ENCODE results near the gene STXBP1. TPM values are rescaled to one million over a fixed set of nuclear protein-coding genes. Genes with fewer than 3 reads are reported as not detected.

The STXBP1 gene
- total and polyA plus RNA-seq, 2 of the 4 experiments (the other 2 are of a cell fraction): 15.8 to 22.6 TPM

GRCh38 chr9:127595611-127596010, 16.5 kb upstream of the STXBP1 start:
- Histone ChIP-seq H3K4me1 (ENCODE audit: control insufficient read depth, insufficient read depth, low read length) (0 out of 2 replicates have a peak, but pooled peaks cover 2% of the 10 kb centered on the region), H3K4ac (ENCODE audit: low read depth, low read length) (no peak overlapping the region), H3K9ac (ENCODE audit: low read depth, low read length) (no peak overlapping the region), H3K4me2 (ENCODE audit: low read depth, low read length) (no peak overlapping the region), H2BK120ac (ENCODE audit: low read depth, low read length) (no peak overlapping the region), H2AFZ (replicated peaks; ENCODE audit: low read length, poor library complexity) (no peak overlapping the region), H4K91ac (ENCODE audit: insufficient read depth, low read depth, low read length) (no peak overlapping the region), H2BK20ac (ENCODE audit: low read depth, low read length) (no peak overlapping the region), H3K9me3 (ENCODE audit: control insufficient read depth, insufficient read depth, low read length) (no peaks in the 10 kb centered on the region), H3K27me3 (ENCODE audit: control insufficient read depth, insufficient read depth, low read length) (no peaks in the 10 kb centered on the region), H3K4me3 (ENCODE audit: insufficient read depth, low read depth, low read length) (no peak overlapping the region), H4K5ac (ENCODE audit: low read depth, low read length) (no peak overlapping the region), H3K79me1 (ENCODE audit: low read depth in 1 of 2, low read length in 2 of 2) (no peaks in the 10 kb centered on the region; a peak in 1 of 4 replicates), H3K27ac (ENCODE audit: insufficient read depth, low read length) (no peak overlapping the region), H3K23ac (ENCODE audit: low read depth, low read length) (no peak overlapping the region), H3K9me1 (ENCODE audit: insufficient read depth, low read length) (no peaks in the 10 kb centered on the region), H2AK5ac (ENCODE audit: low read depth, low read length) (no peak overlapping the region; the same call in 1 of the 2 replicates), H3K56ac (ENCODE audit: extremely low read depth, insufficient read depth, low read length) (no peak overlapping the region), H4K8ac (ENCODE audit: low read depth in 2 of 2, low read length in 2 of 2) (no peak overlapping the region), H2AK9ac (replicated peaks; ENCODE audit: low read depth, low read length, poor library complexity) (no peak overlapping the region), H3K14ac (replicated peaks; ENCODE audit: low read depth, low read length) (no peak overlapping the region), H2BK15ac (ENCODE audit: low read depth, low read length) (no peak overlapping the region), H2BK5ac (ENCODE audit: low read depth, low read length, poor library complexity, severe bottlenecking) (no peak overlapping the region), H4K20me1 (ENCODE audit: insufficient read depth, low read length) (no peaks in the 10 kb centered on the region), H3K36me3 (ENCODE audit: control insufficient read depth, insufficient read depth, low read length) (0 out of 2 replicates have a peak, but pooled peaks cover 1% of the 10 kb centered on the region), H3K18ac (ENCODE audit: low read depth, low read length) (no peak overlapping the region)
- DNase-seq (no peak), ATAC-seq (ENCODE audit: low read depth) (no peak)
- TF ChIP-seq POLR2A (IDR thresholded peaks at IDR 0.05; ENCODE audit: low read depth, low read length) (no peak), RAD21 (IDR thresholded peaks at IDR 0.05; ENCODE audit: low read length) (no peak), SMC3 (IDR thresholded peaks at IDR 0.05; ENCODE audit: low read depth, low read length) (no peak), USF2 (IDR thresholded peaks at IDR 0.05; ENCODE audit: low read depth, low read length) (no peak), MAZ (IDR thresholded peaks at IDR 0.05; ENCODE audit: borderline replicate concordance, low read depth, low read length) (no peak), BHLHE40 (IDR thresholded peaks at IDR 0.05; ENCODE audit: low read depth, low read length) (no peak), NFE2L2 (IDR thresholded peaks at IDR 0.05; ENCODE audit: low read depth, low read length) (no peak), ELK1 (IDR thresholded peaks at IDR 0.05; ENCODE audit: borderline replicate concordance, low read depth, low read length) (no peak), RFX5 (IDR thresholded peaks at IDR 0.05; ENCODE audit: low read depth, low read length) (no peak), MAFK (IDR thresholded peaks at IDR 0.05; ENCODE audit: low read depth, low read length) (no peak), RCOR1 (IDR thresholded peaks at IDR 0.05; ENCODE audit: insufficient replicate concordance, low read length) (no peak)
- CTCF ChIA-PET: no interaction called here
- no TSS peak for BruUV-seq (replicated peaks)
- intact Hi-C loops (cut with micrococcal nuclease): no loop called here
- in situ Hi-C loops (cut with MboI; ENCODE audit: low sequenced_read_pairs): no loop called here
- WGBS, 2 experiments (ENCODE audit: extremely low coverage in 2 of 2, insufficient read length in 1 of 2): no CpG with 5 or more reads among the region's 5 CpGs
- dilution Hi-C loops (cut with HindIII; ENCODE audit: low sequenced_read_pairs, unreplicated experiment): no loop called here
- POLR2A ChIA-PET (ENCODE audit: unreplicated experiment): no interaction called here
